Stimulated activated memory B cell treated with anti-CD40 and anti-IgM and Interleukin-4, amounts not matched to agents 10 μg/mL and 1 μg/mL and 100 μg/mL, for 72 hours (primary cell): Measurements from ENCODE around the gene TMEM116.
"Not testable (repeated sequence)": the region's sequence is repeated elsewhere in the genome, so short reads cannot be mapped to it uniquely, and the experiment has no call there.

Experiments used
- ATAC-seq: fragments of 150-1000 bp; cut with Tn5 transposase; 2 replicates; pipeline ENCODE4 v1.10.0; 2021
- H3K27ac Mint-ChIP-seq: one replicate; pipeline ENCODE4 v1.8.0; 2022; ENCODE audit warnings: mild to moderate bottlenecking, mixed read lengths
- H3K27me3 Mint-ChIP-seq: one replicate; pipeline ENCODE4 v1.8.0; 2022; ENCODE audit warnings: mixed read lengths
- H3K36me3 Mint-ChIP-seq: one replicate; pipeline ENCODE4 v1.8.0; 2022; ENCODE audit warnings: mixed read lengths
- H3K4me1 Mint-ChIP-seq: one replicate; pipeline ENCODE4 v1.8.0; 2022; ENCODE audit warnings: mixed read lengths
- H3K4me3 Mint-ChIP-seq: one replicate; pipeline ENCODE4 v1.8.0; 2022; ENCODE audit warnings: mild to moderate bottlenecking, moderate library complexity, mixed read lengths
- H3K9me3 Mint-ChIP-seq: one replicate; pipeline ENCODE4 v1.8.0; 2022; ENCODE audit warnings: mixed read lengths

Gene TMEM116

GRCh38 chr12:111964935-111965334 lies 48.0 kb downstream of the TMEM116 start:
- H3K4me1 Mint-ChIP-seq = no peaks in the 10 kb centered on the region
- peaks cover 13% of the 10 kb centered on the region for H3K9me3 Mint-ChIP-seq
- no peak overlapping the region for H3K4me3 Mint-ChIP-seq
- ATAC-seq = no peak
- no peak overlapping the region for H3K27ac Mint-ChIP-seq
- H3K27me3 Mint-ChIP-seq = no peaks in the 10 kb centered on the region
- H3K36me3 Mint-ChIP-seq = peaks cover 35% of the 10 kb centered on the region

- not testable (repeated sequence) for ATAC-seq, H3K27ac Mint-ChIP-seq, H3K27me3 Mint-ChIP-seq, H3K4me3 Mint-ChIP-seq, H3K4me1 Mint-ChIP-seq
- peaks cover 19% of the 10 kb centered on the region for H3K9me3 Mint-ChIP-seq
- H3K36me3 Mint-ChIP-seq = peaks cover 72% of the 10 kb centered on the region
These were observed 53.4 kb downstream of the TMEM116 start for GRCh38 chr12:111959518-111959917.

- not testable (repeated sequence) for H3K4me1 Mint-ChIP-seq, ATAC-seq, H3K4me3 Mint-ChIP-seq, H3K27me3 Mint-ChIP-seq, H3K27ac Mint-ChIP-seq
- Mint-ChIP-seq H3K9me3 (peaks cover 21% of the 10 kb centered on the region), H3K36me3 (peaks cover 83% of the 10 kb centered on the region)
These were observed 55.7 kb downstream of the TMEM116 start for GRCh38 chr12:111957224-111957623.

GRCh38 chr12:111954969-111955368 lies 58.0 kb downstream of the TMEM116 start:
- no peak overlapping the region for H3K27ac Mint-ChIP-seq
- H3K36me3 Mint-ChIP-seq = peaks cover 68% of the 10 kb centered on the region

GRCh38 chr12:111953455-111953854 lies 59.5 kb downstream of the TMEM116 start:
- Mint-ChIP-seq H3K4me3 (no peak overlapping the region), H3K36me3 (peaks cover 52% of the 10 kb centered on the region), H3K4me1 (peaks cover 10% of the 10 kb centered on the region), H3K9me3 (peaks cover 11% of the 10 kb centered on the region), H3K27me3 (no peaks in the 10 kb centered on the region), H3K27ac (no peak overlapping the region)
- no peak for ATAC-seq

More at GRCh38 chr12:111954969-111955368, 58.0 kb downstream of the TMEM116 start:
- no peak for ATAC-seq
- Mint-ChIP-seq H3K27me3 (no peaks in the 10 kb centered on the region), H3K9me3 (peaks cover 17% of the 10 kb centered on the region), H3K4me1 (peaks cover 10% of the 10 kb centered on the region), H3K4me3 (no peak overlapping the region)

- peaks cover 10% of the 10 kb centered on the region for H3K9me3 Mint-ChIP-seq
- not testable (repeated sequence) for H3K4me1 Mint-ChIP-seq, H3K27ac Mint-ChIP-seq, ATAC-seq, H3K27me3 Mint-ChIP-seq, H3K4me3 Mint-ChIP-seq
- H3K36me3 Mint-ChIP-seq = peaks cover 49% of the 10 kb centered on the region
These were observed 60.7 kb downstream of the TMEM116 start for GRCh38 chr12:111952084-111952787.

- H3K4me1 Mint-ChIP-seq, H3K27ac Mint-ChIP-seq, ATAC-seq, H3K27me3 Mint-ChIP-seq, H3K4me3 Mint-ChIP-seq: not testable (repeated sequence)
- peaks cover 10% of the 10 kb centered on the region for H3K9me3 Mint-ChIP-seq
- H3K36me3 Mint-ChIP-seq = peaks cover 40% of the 10 kb centered on the region
These were observed 61.8 kb downstream of the TMEM116 start for GRCh38 chr12:111950961-111951676.

GRCh38 chr12:111943929-111944328 lies 69.0 kb downstream of the TMEM116 start:
- Mint-ChIP-seq H3K27me3 (no peaks in the 10 kb centered on the region), H3K4me3 (no peak overlapping the region), H3K36me3 (no peaks in the 10 kb centered on the region), H3K9me3 (no peaks in the 10 kb centered on the region), H3K4me1 (peaks cover 6% of the 10 kb centered on the region), H3K27ac (no peak overlapping the region)
- no peak for ATAC-seq

GRCh38 chr12:111942557-111942956 lies 70.4 kb downstream of the TMEM116 start:
- Mint-ChIP-seq H3K27me3 (no peaks in the 10 kb centered on the region), H3K36me3 (no peaks in the 10 kb centered on the region), H3K4me1 (peaks cover 6% of the 10 kb centered on the region), H3K27ac (no peak overlapping the region), H3K9me3 (no peaks in the 10 kb centered on the region), H3K4me3 (no peak overlapping the region)
- ATAC-seq = no peak

- no peak overlapping the region for H3K4me3 Mint-ChIP-seq
- H3K27ac Mint-ChIP-seq = no peak overlapping the region
- H3K36me3 Mint-ChIP-seq = no peaks in the 10 kb centered on the region
- no peaks in the 10 kb centered on the region for H3K27me3 Mint-ChIP-seq
- ATAC-seq = no peak
- H3K4me1 Mint-ChIP-seq = peaks cover 2% of the 10 kb centered on the region
- H3K9me3 Mint-ChIP-seq = no peaks in the 10 kb centered on the region
These were observed 75.5 kb downstream of the TMEM116 start for GRCh38 chr12:111937429-111937828.

GRCh38 chr12:111936869-111937268 lies 76.1 kb downstream of the TMEM116 start:
- no peak overlapping the region for H3K27ac Mint-ChIP-seq
- no peak for ATAC-seq
- no peak overlapping the region for H3K4me3 Mint-ChIP-seq
- H3K4me1 Mint-ChIP-seq = no peaks in the 10 kb centered on the region
- no peaks in the 10 kb centered on the region for H3K27me3 Mint-ChIP-seq
- H3K9me3 Mint-ChIP-seq = no peaks in the 10 kb centered on the region
- no peaks in the 10 kb centered on the region for H3K36me3 Mint-ChIP-seq

- Mint-ChIP-seq H3K27me3 (no peaks in the 10 kb centered on the region), H3K9me3 (peaks cover 3% of the 10 kb centered on the region), H3K4me3 (no peak overlapping the region), H3K36me3 (peaks cover 13% of the 10 kb centered on the region), H3K27ac (no peak overlapping the region), H3K4me1 (no peaks in the 10 kb centered on the region)
- no peak for ATAC-seq
These were observed 80.7 kb downstream of the TMEM116 start for GRCh38 chr12:111932241-111932640.

GRCh38 chr12:111927346-111927745 lies 85.6 kb downstream of the TMEM116 start:
- H3K4me1 Mint-ChIP-seq = no peaks in the 10 kb centered on the region
- ATAC-seq = no peak
- H3K36me3 Mint-ChIP-seq = peaks cover 13% of the 10 kb centered on the region
- no peak overlapping the region for H3K4me3 Mint-ChIP-seq
- H3K9me3 Mint-ChIP-seq = peaks cover 3% of the 10 kb centered on the region
- no peaks in the 10 kb centered on the region for H3K27me3 Mint-ChIP-seq
- no peak overlapping the region for H3K27ac Mint-ChIP-seq

GRCh38 chr12:111926631-111927030 lies 86.3 kb downstream of the TMEM116 start:
- Mint-ChIP-seq H3K27ac (no peak overlapping the region), H3K36me3 (peaks cover 13% of the 10 kb centered on the region), H3K9me3 (peaks cover 3% of the 10 kb centered on the region), H3K27me3 (no peaks in the 10 kb centered on the region), H3K4me1 (no peaks in the 10 kb centered on the region), H3K4me3 (no peak overlapping the region)
- ATAC-seq = no peak

GRCh38 chr12:111925171-111925570 lies 87.8 kb downstream of the TMEM116 start:
- no peak for ATAC-seq
- no peaks in the 10 kb centered on the region for H3K4me1 Mint-ChIP-seq
- peaks cover 3% of the 10 kb centered on the region for H3K9me3 Mint-ChIP-seq
- no peaks in the 10 kb centered on the region for H3K27me3 Mint-ChIP-seq
- peaks cover 6% of the 10 kb centered on the region for H3K36me3 Mint-ChIP-seq
- H3K27ac Mint-ChIP-seq = no peak overlapping the region
- no peak overlapping the region for H3K4me3 Mint-ChIP-seq

- Mint-ChIP-seq H3K4me3 (no peak overlapping the region), H3K4me1 (no peaks in the 10 kb centered on the region), H3K27ac (no peak overlapping the region), H3K36me3 (peaks cover 39% of the 10 kb centered on the region), H3K27me3 (no peaks in the 10 kb centered on the region), H3K9me3 (peaks cover 12% of the 10 kb centered on the region)
- ATAC-seq = no peak
These were observed 105.2 kb downstream of the TMEM116 start for GRCh38 chr12:111907740-111908139.
